Measurements from ENCODE around the gene OR51E1. TPM values are rescaled to one million over a fixed set of nuclear protein-coding genes. Genes with fewer than 3 reads are reported as not detected.

Gene OR51E1
- 1.3 TPM for total RNA-seq
- long read RNA-seq, partial matches to known transcripts = 0 of 6 reads
- long read RNA-seq, other reads (novel, unspliced or antisense) = 1 of 6 reads

- Histone ChIP-seq H3K27me3 (ENCODE audit: low read depth) (no peaks in the 10 kb centered on the region), H3K36me3 (no peaks in the 10 kb centered on the region), H3K27ac (replicated peaks) (peak within 1 kb of the TSS; percentile 89), H3K4me1 (peaks cover 71% of the 10 kb centered on the region), H3K4me3 (peak within 1 kb of the TSS; percentile 62), H3K9me3 (replicated peaks) (no peaks in the 10 kb centered on the region)
- no peak for TF ChIP-seq CTCF (IDR thresholded peaks at IDR 0.05; ENCODE audit: borderline replicate concordance)
- DNase-seq = no peak
- intact Hi-C loops (cut with micrococcal nuclease) = loop anchor here (10.0 kb wide), 1 partner anchor 51 kb away; the partner anchor contains the start of gene OR51E2
These were observed at the start of gene OR51E1 for GRCh38 chr11:4643682-4644081. Gene OR51E1 (plus strand): TSS chr11:4643982. CDS start chr11:4652527, 8,545 bp downstream.

- Histone ChIP-seq H3K27ac (replicated peaks) (no peak overlapping the region), H3K4me1 (peaks cover 31% of the 10 kb centered on the region), H3K4me3 (no peak overlapping the region), H3K27me3 (ENCODE audit: low read depth) (no peaks in the 10 kb centered on the region), H3K36me3 (peaks cover 55% of the 10 kb centered on the region), H3K9me3 (replicated peaks) (no peaks in the 10 kb centered on the region)
- intact Hi-C loops (cut with micrococcal nuclease) = no loop called here
- no peak for TF ChIP-seq CTCF (IDR thresholded peaks at IDR 0.05; ENCODE audit: borderline replicate concordance)
- no peak for DNase-seq
These were observed 38.7 kb upstream of the OR51E1 start for GRCh38 chr11:4605057-4605456.

GRCh38 chr11:4606231-4607015 lies 37.4 kb upstream of the OR51E1 start:
- H3K27ac ChIP-seq (replicated peaks) = peak overlapping the region; percentile 96
- intact Hi-C loops (cut with micrococcal nuclease) = no loop called here

GRCh38 chr11:4607096-4607495 lies 36.7 kb upstream of the OR51E1 start:
- no peak for DNase-seq
- Histone ChIP-seq H3K4me1 (peaks cover 38% of the 10 kb centered on the region), H3K4me3 (peak overlapping the region; percentile 85), H3K36me3 (peaks cover 35% of the 10 kb centered on the region), H3K9me3 (replicated peaks) (no peaks in the 10 kb centered on the region), H3K27ac (replicated peaks) (peak overlapping the region; percentile 96), H3K27me3 (ENCODE audit: low read depth) (no peaks in the 10 kb centered on the region)
- TF ChIP-seq CTCF (IDR thresholded peaks at IDR 0.05; ENCODE audit: borderline replicate concordance) = no peak
- intact Hi-C loops (cut with micrococcal nuclease) = no loop called here

More at GRCh38 chr11:4606231-4607015, 37.4 kb upstream of the OR51E1 start:
- Histone ChIP-seq H3K9me3 (replicated peaks) (no peaks in the 10 kb centered on the region), H3K4me1 (peaks cover 38% of the 10 kb centered on the region), H3K27me3 (ENCODE audit: low read depth) (no peaks in the 10 kb centered on the region), H3K36me3 (peaks cover 41% of the 10 kb centered on the region), H3K4me3 (peak overlapping the region; percentile 85)
- no peak for DNase-seq
- no peak for TF ChIP-seq CTCF (IDR thresholded peaks at IDR 0.05; ENCODE audit: borderline replicate concordance)

- DNase-seq = peak; percentile 98
- TF ChIP-seq CTCF (IDR thresholded peaks at IDR 0.05; ENCODE audit: borderline replicate concordance) = peak; percentile 21
- Histone ChIP-seq H3K27ac (replicated peaks) (peak within 1 kb of the TSS; percentile 96), H3K27me3 (ENCODE audit: low read depth) (no peaks in the 10 kb centered on the region), H3K36me3 (peaks cover 25% of the 10 kb centered on the region), H3K4me3 (peak within 1 kb of the TSS; percentile 85), H3K4me1 (peaks cover 38% of the 10 kb centered on the region), H3K9me3 (replicated peaks) (no peaks in the 10 kb centered on the region)
- intact Hi-C loops (cut with micrococcal nuclease) = no loop called here
These were observed 35.8 kb upstream of the OR51E1 start, which contains the start of gene TRIM68 for GRCh38 chr11:4607781-4608666. Gene TRIM68 (minus strand): TSS chr11:4608231. CDS start chr11:4605504, 2,727 bp downstream.
